ENCODE measurements around the gene ADD3. TPM values are rescaled to one million over a fixed set of nuclear protein-coding genes. Genes with fewer than 3 reads are reported as not detected.

Gene ADD3
- polyA plus RNA-seq, 3 donors: 94.8 to 126 (median 111) TPM

GRCh38 chr10:110006358-110007160 lies 1.2 kb upstream of the ADD3 start:
- DNase-seq: no peak
- Histone ChIP-seq H3K36me3 (replicated peaks in 1 of 2; ENCODE audit: control insufficient read depth in 1 of 2, insufficient read depth in 2 of 2, low read length in 2 of 2) (no peaks in the 10 kb centered on the region), H3K27ac (ENCODE audit: low read depth in 1 of 2, low read length in 2 of 2) (no peak overlapping the region), H4K20me1 (ENCODE audit: insufficient read depth, low read length) (no peaks in the 10 kb centered on the region), H3K4me2 (replicated peaks; ENCODE audit: extremely low read depth, low read length, poor library complexity, severe bottlenecking) (peak overlapping the region; percentile 95), H3K9me3 (replicated peaks in 1 of 2; ENCODE audit: control insufficient read depth in 1 of 2, insufficient read depth in 1 of 2, low read length in 2 of 2) (no peaks in the 10 kb centered on the region), H3K27me3 (ENCODE audit: control insufficient read depth in 2 of 2, insufficient read depth in 2 of 2, low read length in 2 of 2) (no peaks in the 10 kb centered on the region), H3K4me3 (replicated peaks in 1 of 3; ENCODE audit: low read depth in 2 of 3, low read length in 3 of 3) (peak overlapping the region in 2 of 3 experiments; percentile 90 to 93), H2AFZ (ENCODE audit: insufficient read depth, low read depth, low read length, poor library complexity, severe bottlenecking) (peak overlapping the region; percentile 94), H3K9ac (ENCODE audit: insufficient read depth, low read length, poor library complexity, severe bottlenecking) (peak overlapping the region; percentile 88), H3K4me1 (ENCODE audit: control insufficient read depth in 1 of 2, insufficient read depth in 2 of 2, low read length in 2 of 2) (peaks cover 33 to 39% of the 10 kb centered on the region in 2 donors), H3K79me2 (ENCODE audit: insufficient read depth, low read length) (peaks cover 36% of the 10 kb centered on the region)
- TF ChIP-seq, protein P1, sequence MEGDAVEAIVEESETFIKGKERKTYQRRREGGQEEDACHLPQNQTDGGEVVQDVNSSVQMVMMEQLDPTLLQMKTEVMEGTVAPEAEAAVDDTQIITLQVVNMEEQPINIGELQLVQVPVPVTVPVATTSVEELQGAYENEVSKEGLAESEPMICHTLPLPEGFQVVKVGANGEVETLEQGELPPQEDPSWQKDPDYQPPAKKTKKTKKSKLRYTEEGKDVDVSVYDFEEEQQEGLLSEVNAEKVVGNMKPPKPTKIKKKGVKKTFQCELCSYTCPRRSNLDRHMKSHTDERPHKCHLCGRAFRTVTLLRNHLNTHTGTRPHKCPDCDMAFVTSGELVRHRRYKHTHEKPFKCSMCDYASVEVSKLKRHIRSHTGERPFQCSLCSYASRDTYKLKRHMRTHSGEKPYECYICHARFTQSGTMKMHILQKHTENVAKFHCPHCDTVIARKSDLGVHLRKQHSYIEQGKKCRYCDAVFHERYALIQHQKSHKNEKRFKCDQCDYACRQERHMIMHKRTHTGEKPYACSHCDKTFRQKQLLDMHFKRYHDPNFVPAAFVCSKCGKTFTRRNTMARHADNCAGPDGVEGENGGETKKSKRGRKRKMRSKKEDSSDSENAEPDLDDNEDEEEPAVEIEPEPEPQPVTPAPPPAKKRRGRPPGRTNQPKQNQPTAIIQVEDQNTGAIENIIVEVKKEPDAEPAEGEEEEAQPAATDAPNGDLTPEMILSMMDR (IDR thresholded peaks at IDR 0.05): no peak
- Mint-ChIP-seq H3K27ac (no peak overlapping the region), H3K4me3 (peak overlapping the region in 1 of 2 donors; percentile 97), H3K4me1 (peaks cover 42% of the 10 kb centered on the region), H3K27me3 (ENCODE audit: low read depth in 3 of 3) (no peaks in the 10 kb centered on the region), H3K36me3 (peaks cover 0 to 1% of the 10 kb centered on the region in 2 donors), H3K9me3 (no peaks in the 10 kb centered on the region)
- whole genome bisulfite sequencing (ENCODE audit: insufficient coverage): 54% methylated on average over 15 of the region's 19 CpGs
- intact Hi-C loops (cut with micrococcal nuclease): loop anchor here (5.0 to 10.0 kb wide), 4 partner anchors 71 to 84 kb away; partner anchors contain the start of gene XPNPEP1 (in 1 of the 2)

GRCh38 chr10:110007161-110007700 lies 553 bp upstream of the ADD3 start:
- Mint-ChIP-seq H3K27ac (peak overlapping the region in 6 of 7 donors; percentile 11 to 83 (median 60)), H3K4me3 (peak overlapping the region in 1 of 2 donors; percentile 97), H3K9me3 (no peaks in the 10 kb centered on the region), H3K27me3 (ENCODE audit: low read depth in 3 of 3) (no peaks in the 10 kb centered on the region), H3K4me1 (peaks cover 48% of the 10 kb centered on the region), H3K36me3 (peaks cover 0 to 4% of the 10 kb centered on the region in 2 donors)
- TF ChIP-seq, protein P1 (IDR thresholded peaks at IDR 0.05): no peak
- H3K4me3 ChIP-seq (replicated peaks in 1 of 3; ENCODE audit: low read depth in 2 of 3, low read length in 3 of 3): peak overlapping the region; percentile 83 to 93 (median 90)
- peak overlapping the region; percentile 95 for H3K4me2 ChIP-seq (replicated peaks; ENCODE audit: extremely low read depth, low read length, poor library complexity, severe bottlenecking)
- H3K79me2 ChIP-seq (ENCODE audit: insufficient read depth, low read length): peaks cover 43% of the 10 kb centered on the region
- no peaks in the 10 kb centered on the region for H3K27me3 ChIP-seq (ENCODE audit: control insufficient read depth in 2 of 2, insufficient read depth in 2 of 2, low read length in 2 of 2)
- H4K20me1 ChIP-seq (ENCODE audit: insufficient read depth, low read length): no peaks in the 10 kb centered on the region
- no peaks in the 10 kb centered on the region for H3K9me3 ChIP-seq (replicated peaks in 1 of 2; ENCODE audit: control insufficient read depth in 1 of 2, insufficient read depth in 1 of 2, low read length in 2 of 2)
- H3K27ac ChIP-seq (ENCODE audit: low read depth in 1 of 2, low read length in 2 of 2): peak overlapping the region in 1 of 2 donors; percentile 9
- WGBS (ENCODE audit: insufficient coverage): 13% methylated on average over 37 of the region's 41 CpGs
- peaks cover 33 to 39% of the 10 kb centered on the region in 2 donors for H3K4me1 ChIP-seq (ENCODE audit: control insufficient read depth in 1 of 2, insufficient read depth in 2 of 2, low read length in 2 of 2)
- intact Hi-C loops (cut with micrococcal nuclease): loop anchor here (5.0 to 10.0 kb wide), 4 partner anchors 70 to 85 kb away; partner anchors contain the start of gene XPNPEP1 (in 1 of the 2)
- peak overlapping the region; percentile 94 for H2AFZ ChIP-seq (ENCODE audit: insufficient read depth, low read depth, low read length, poor library complexity, severe bottlenecking)
- no peaks in the 10 kb centered on the region for H3K36me3 ChIP-seq (replicated peaks in 1 of 2; ENCODE audit: control insufficient read depth in 1 of 2, insufficient read depth in 2 of 2, low read length in 2 of 2)
- peak overlapping the region; percentile 88 for H3K9ac ChIP-seq (ENCODE audit: insufficient read depth, low read length, poor library complexity, severe bottlenecking)
- no peak for DNase-seq

All from CD14-positive monocyte (primary cell).